Sigmoid colon (tissue), 7 donors: ENCODE results near the gene CSF3R. TPM values are rescaled to one million over a fixed set of nuclear protein-coding genes. Genes with fewer than 3 reads are reported as not detected.
"Not testable (repeated sequence)": the region's sequence is repeated elsewhere in the genome, so short reads cannot be mapped to it uniquely, and the experiment has no call there.

Experiments used
- DNase-seq: peaks from one replicate; pipeline ENCODE4 v3.0.0-alpha.2; 2019
- H3K27ac ChIP-seq, 4 donors: fragments of 200-600 bp; sonication (generic); one replicate each; pipeline ENCODE4 v1.5.1; 2016 to 2019; ENCODE audit warnings: mild to moderate bottlenecking in 1 of 4
- H3K27me3 ChIP-seq, 3 donors: fragments of 200-600 bp; sonication (generic); one replicate each; pipeline ENCODE4 v1.5.1; 2019; ENCODE audit warnings: mild to moderate bottlenecking in 1 of 3
- H3K36me3 ChIP-seq, 4 donors: fragments of 200-600 bp; sonication (generic); one replicate each; pipeline ENCODE4 v1.5.1; 2016 to 2019
- H3K4me1 ChIP-seq, 4 donors: fragments of 200-600 bp; sonication (generic); one replicate each; pipeline ENCODE4 v1.5.1; 2017 to 2019
- H3K4me3 ChIP-seq, 4 donors: fragments of 200-600 bp; sonication (generic); one replicate each; pipeline ENCODE4 v1.5.1; 2017 to 2019; ENCODE audit warnings: mild to moderate bottlenecking in 2 of 4, moderate library complexity in 1 of 4
- H3K9me3 ChIP-seq, 4 donors: fragments of 200-600 bp in 3 of 4; sonication (generic) in 3 of 4; one replicate each; pipeline versions ENCODE4 v1.5.1 to v1.6.1; 2013 to 2019
- CTCF ChIP-seq, 4 experiments: fragments of 450-650 bp in 3 of 4; fragments of 200-600 bp in 1 of 4; IDR thresholded peaks; one replicate each; pipeline ENCODE4 v1.5.1; 2016 to 2019; ENCODE audit warnings: antibody characterized with exemption in 4 of 4, mild to moderate bottlenecking in 3 of 4, moderate library complexity in 2 of 4
- EP300 ChIP-seq, 4 donors: sonication (generic); formaldehyde crosslinking; IDR thresholded peaks; one replicate each; pipeline ENCODE4 v1.6.1; 2017; ENCODE audit warnings: antibody characterized with exemption in 4 of 4
- POLR2A ChIP-seq, 2 donors: fragments of 450-650 bp; IDR thresholded peaks; one replicate each; pipeline ENCODE4 v1.6.1; 2016; ENCODE audit warnings: antibody characterized with exemption in 2 of 2, mild to moderate bottlenecking in 2 of 2, moderate library complexity in 2 of 2
- POLR2AphosphoS5 ChIP-seq, 4 donors: sonication (generic); formaldehyde crosslinking; IDR thresholded peaks; one replicate each; pipeline ENCODE4 v1.6.1; 2017; ENCODE audit warnings: antibody characterized with exemption in 4 of 4
- WGBS, 2 donors: extraction: QIAGEN DNeasy Blood & Tissue Kit; methylation state at CpG; one replicate each; pipeline ENCODE4 v1.1.7; 2013; 5-methylcytosine and 5-hydroxymethylcytosine counted together
- intact Hi-C: fragments of 100-400 bp; cut with DNase I; formaldehyde crosslinking; loops from one replicate; pipeline ENCODE4 v1.15.1; 2023
- polyA plus RNA-seq, 3 donors: library from polyadenylated mRNA; stranded (reverse); fragments of 200-250 nt; gene quantifications; one replicate each; pipeline ENCODE4 v1.2.3, GENCODE V29; 2013
- total RNA-seq, 4 donors: library from RNA; depleted of rRNA; stranded (reverse); fragments of >200 nt; gene quantifications; one replicate each; pipeline ENCODE4 v1.1.0, GENCODE V29; 2016
- donor health status: healthy with polysubstance abuse.
- donor health status: Bipolar disorder and iron deficiency.
- donor health status: healthy.

Gene CSF3R
- total and polyA plus RNA-seq, 7 donors: 3.9 to 9.1 (median 7.5) TPM

GRCh38 chr1:36481091-36481490 lies 1.6 kb downstream of the CSF3R start:
- DNase-seq: peak; percentile 65
- intact Hi-C loops: no loop called here
- no peaks in the 10 kb centered on the region for H3K9me3 ChIP-seq
- H3K4me1 ChIP-seq: no peaks in the 10 kb centered on the region
- TF ChIP-seq EP300 (IDR thresholded peaks at IDR 0.05): no peak
- TF ChIP-seq POLR2AphosphoS5 (IDR thresholded peaks at IDR 0.05): no peak
- TF ChIP-seq POLR2A (IDR thresholded peaks at IDR 0.05): no peak
- TF ChIP-seq CTCF (IDR thresholded peaks at IDR 0.05): no peak
- H3K27ac ChIP-seq: no peak overlapping the region
- no peaks in the 10 kb centered on the region for H3K36me3 ChIP-seq
- 63 to 86% methylated on average over 6 of the region's 6 CpGs for WGBS, 2 donors
- H3K27me3 ChIP-seq: no peaks in the 10 kb centered on the region
- no peak overlapping the region for H3K4me3 ChIP-seq

GRCh38 chr1:36480161-36480560 lies 2.6 kb downstream of the CSF3R start:
- Histone ChIP-seq H3K4me1 (no peaks in the 10 kb centered on the region), H3K36me3 (no peaks in the 10 kb centered on the region), H3K27me3 (no peaks in the 10 kb centered on the region), H3K27ac (no peak overlapping the region), H3K9me3 (no peaks in the 10 kb centered on the region), H3K4me3 (no peak overlapping the region)
- TF ChIP-seq CTCF (IDR thresholded peaks at IDR 0.05): no peak
- TF ChIP-seq POLR2AphosphoS5 (IDR thresholded peaks at IDR 0.05): no peak
- no peak for TF ChIP-seq POLR2A (IDR thresholded peaks at IDR 0.05)
- TF ChIP-seq EP300 (IDR thresholded peaks at IDR 0.05): no peak
- WGBS, 2 donors: 82 to 87% methylated on average over 2 of the region's 2 CpGs
- intact Hi-C loops: no loop called here
- DNase-seq: peak; percentile 40

GRCh38 chr1:36479505-36480051 lies 3.1 kb downstream of the CSF3R start:
- WGBS, 2 donors: 84 to 90% methylated on average over 2 of the region's 2 CpGs
- no peak for DNase-seq
- Histone ChIP-seq H3K4me1 (no peaks in the 10 kb centered on the region), H3K4me3 (no peak overlapping the region), H3K27ac (no peak overlapping the region), H3K27me3 (no peaks in the 10 kb centered on the region), H3K9me3 (no peaks in the 10 kb centered on the region), H3K36me3 (no peaks in the 10 kb centered on the region)
- intact Hi-C loops: no loop called here
- TF ChIP-seq POLR2A (IDR thresholded peaks at IDR 0.05) (no peak), CTCF (IDR thresholded peaks at IDR 0.05) (no peak), EP300 (IDR thresholded peaks at IDR 0.05) (no peak), POLR2AphosphoS5 (IDR thresholded peaks at IDR 0.05) (no peak)

- H3K4me3 ChIP-seq, H3K36me3 ChIP-seq, H3K4me1 ChIP-seq, H3K27ac ChIP-seq, H3K9me3 ChIP-seq, intact Hi-C loops, H3K27me3 ChIP-seq: not testable (repeated sequence)
- 89 to 90% methylated on average over 13 of the region's 13 CpGs for WGBS, 2 donors
- peak; percentile 9 for DNase-seq
Observed at GRCh38 chr1:36477615-36478014, 5.1 kb downstream of the CSF3R start.

DNA sequence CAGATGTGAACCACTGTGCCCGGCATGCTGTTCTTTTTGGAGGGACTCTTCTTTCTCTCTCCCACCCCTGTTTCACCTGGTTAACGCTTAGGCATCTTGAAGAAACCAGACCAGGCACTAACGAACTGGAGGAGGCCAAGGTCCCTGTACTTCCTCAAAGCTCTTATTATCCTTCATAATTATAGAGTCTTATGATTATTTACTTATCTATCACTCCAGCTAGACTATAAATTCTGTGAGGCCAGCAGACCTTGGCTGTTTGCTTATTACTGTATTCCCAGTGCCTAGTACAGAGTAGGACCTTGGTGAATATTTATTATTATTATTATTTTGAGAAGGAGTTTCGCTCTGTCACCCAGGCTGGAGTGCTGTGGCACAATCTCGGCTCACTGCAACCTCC lies 5.8 kb downstream of the CSF3R start:
- H3K27ac ChIP-seq: no peak overlapping the region
- no peak for DNase-seq
- H3K4me3 ChIP-seq: no peak overlapping the region
- H3K27me3 ChIP-seq: no peaks in the 10 kb centered on the region
- H3K9me3 ChIP-seq: no peaks in the 10 kb centered on the region
- no peaks in the 10 kb centered on the region for H3K4me1 ChIP-seq
- intact Hi-C loops: no loop called here
- no peak for TF ChIP-seq POLR2AphosphoS5 (IDR thresholded peaks at IDR 0.05)
- TF ChIP-seq POLR2A (IDR thresholded peaks at IDR 0.05): no peak
- TF ChIP-seq CTCF (IDR thresholded peaks at IDR 0.05): no peak
- WGBS, 2 donors: 54 to 76% methylated on average over 5 of the region's 5 CpGs
- H3K36me3 ChIP-seq: no peaks in the 10 kb centered on the region
